Testis (tissue), 2 donors: Measurements from ENCODE around the gene MYL6.

ENCODE experiments used
- CTCF ChIP-seq, 3 experiments: fragments of 450-650 bp in 2 of 3; fragments of 200-600 bp in 1 of 3; sonication (generic) in 1 of 3; IDR thresholded peaks; one replicate each; pipeline ENCODE4 v1.5.1; 2016 to 2019; ENCODE audit warnings: antibody characterized with exemption in 3 of 3, mild to moderate bottlenecking in 2 of 3, moderate library complexity in 1 of 3
- POLR2A ChIP-seq: fragments of 450-650 bp; IDR thresholded peaks from one replicate; pipeline ENCODE4 v1.6.1; 2017; ENCODE audit warnings: antibody characterized with exemption, mild to moderate bottlenecking, moderate library complexity

GRCh38 chr12:56165369-56165768 is 7.2 kb downstream of the MYL6 start:
- TF ChIP-seq CTCF (IDR thresholded peaks at IDR 0.05) (no peak), POLR2A (no peak)
